GM08714 (cell line): ENCODE data around the gene JAG1.
"Not testable (repeated sequence)": the region's sequence is repeated elsewhere in the genome, so short reads cannot be mapped to it uniquely, and the experiment has no call there.

ENCODE experiments used
- H3K4me3 ChIP-seq: fragments of 200-500 bp; sonication (Bioruptor generic); 2 replicates; pipeline ENCODE4 v1.5.1; 2014; ENCODE audit warnings: mild to moderate bottlenecking, low read length, inconsistent platforms
- ZNF274 ChIP-seq: IDR thresholded peaks from 2 replicates; pipeline ENCODE4 v1.6.1; 2012; ENCODE audit warnings: mild to moderate bottlenecking, low read depth, low read length

JAG1 gene

DNA sequence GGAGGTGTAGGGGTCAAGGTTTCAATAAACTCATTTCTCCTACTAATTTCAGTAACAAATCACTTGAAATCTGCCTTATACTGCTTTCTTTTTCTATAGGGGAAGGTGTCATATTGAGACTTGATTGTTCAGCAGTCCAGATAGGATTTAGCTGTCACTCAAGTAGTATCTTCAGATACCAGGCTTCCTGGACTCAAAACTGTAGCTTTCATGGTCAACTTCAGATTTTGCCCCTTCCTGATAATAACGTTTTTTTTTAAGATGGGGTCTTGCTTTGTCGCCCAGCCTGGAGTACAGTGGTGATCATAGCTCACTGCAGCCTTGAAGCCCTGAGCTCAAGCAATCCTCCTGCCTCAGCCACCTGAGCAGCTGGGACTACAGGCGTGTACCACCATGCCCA is 77.8 kb downstream of the JAG1 start:
- TF ChIP-seq ZNF274: no peak
- H3K4me3 ChIP-seq: no peak overlapping the region

DNA sequence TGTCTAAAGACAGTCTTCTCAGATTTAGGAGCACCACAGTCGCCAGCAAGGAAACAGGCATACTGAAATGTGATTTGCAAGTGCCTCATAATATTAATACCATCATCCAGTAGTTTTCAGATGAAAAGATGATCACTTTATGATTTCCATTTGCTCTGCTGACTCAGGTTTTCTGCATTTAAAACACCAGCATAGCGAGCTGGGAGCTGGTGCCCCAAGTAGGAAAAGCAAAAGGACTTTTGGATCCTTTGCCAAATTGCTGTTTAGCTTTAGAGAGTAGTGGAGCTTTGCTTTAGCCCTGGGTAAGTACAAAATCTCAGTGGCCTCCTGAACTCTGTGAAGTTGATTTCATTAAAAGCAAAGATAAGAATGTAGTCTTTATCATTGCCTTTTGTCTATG is 78.5 kb downstream of the JAG1 start:
- no peak for TF ChIP-seq ZNF274
- no peak overlapping the region for H3K4me3 ChIP-seq

DNA sequence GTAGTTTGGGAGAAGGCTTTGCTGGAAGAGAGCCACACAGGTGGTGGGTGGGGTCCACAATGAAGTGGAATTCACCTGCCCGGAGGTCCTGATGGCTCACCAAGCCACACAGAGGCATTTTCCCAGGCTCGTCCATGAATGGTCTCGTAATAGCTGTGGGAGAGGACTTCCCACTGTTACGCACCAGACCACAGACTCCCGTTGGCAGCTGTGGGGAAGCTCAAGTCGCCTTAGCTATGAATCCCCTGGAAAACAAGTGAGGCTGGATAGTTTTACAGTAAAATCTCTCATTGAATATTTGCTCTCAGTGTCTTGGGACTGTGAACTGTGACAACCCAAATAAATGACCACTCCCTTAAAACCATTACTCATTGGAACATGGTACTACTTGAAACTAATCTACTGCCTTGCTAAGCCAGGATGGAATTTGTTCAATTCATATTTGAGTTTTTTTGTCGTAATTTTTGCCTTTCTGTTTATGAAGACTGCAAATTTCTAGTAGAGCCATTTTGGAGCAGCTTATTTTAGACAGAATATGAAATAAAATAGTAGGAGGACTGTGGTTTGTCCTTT is 79.4 kb downstream of the JAG1 start:
- TF ChIP-seq ZNF274: no peak

DNA sequence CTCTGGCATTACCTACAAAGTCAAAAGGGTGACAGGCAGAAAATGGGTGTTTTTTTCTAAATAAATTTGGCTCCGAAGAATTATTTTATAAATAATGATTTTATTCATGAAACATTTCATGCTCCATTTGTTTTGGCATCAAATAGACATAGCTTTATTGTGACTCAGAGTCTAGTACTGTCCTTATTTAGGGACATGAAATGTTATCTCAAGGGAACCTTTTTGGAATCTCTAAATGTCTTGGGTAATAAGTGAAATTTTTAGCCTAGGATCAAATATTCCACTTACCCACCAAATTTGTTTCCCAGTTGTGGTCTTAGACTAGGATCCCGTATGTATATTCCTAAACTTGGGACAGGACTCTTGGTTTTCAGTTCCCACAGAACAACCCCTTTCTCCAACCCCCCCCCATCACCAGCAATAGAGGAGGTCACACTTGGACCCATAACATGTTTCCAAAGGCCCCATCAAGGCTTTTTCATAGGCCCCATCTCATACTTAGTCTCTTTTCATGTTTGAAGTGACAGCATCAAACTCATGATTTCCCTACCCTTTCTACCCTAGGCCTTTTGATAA is 81.8 kb downstream of the JAG1 start:
- TF ChIP-seq ZNF274: no peak

More for the DNA sequence above, 79.4 kb downstream of the JAG1 start:
- no peak overlapping the region for H3K4me3 ChIP-seq

DNA sequence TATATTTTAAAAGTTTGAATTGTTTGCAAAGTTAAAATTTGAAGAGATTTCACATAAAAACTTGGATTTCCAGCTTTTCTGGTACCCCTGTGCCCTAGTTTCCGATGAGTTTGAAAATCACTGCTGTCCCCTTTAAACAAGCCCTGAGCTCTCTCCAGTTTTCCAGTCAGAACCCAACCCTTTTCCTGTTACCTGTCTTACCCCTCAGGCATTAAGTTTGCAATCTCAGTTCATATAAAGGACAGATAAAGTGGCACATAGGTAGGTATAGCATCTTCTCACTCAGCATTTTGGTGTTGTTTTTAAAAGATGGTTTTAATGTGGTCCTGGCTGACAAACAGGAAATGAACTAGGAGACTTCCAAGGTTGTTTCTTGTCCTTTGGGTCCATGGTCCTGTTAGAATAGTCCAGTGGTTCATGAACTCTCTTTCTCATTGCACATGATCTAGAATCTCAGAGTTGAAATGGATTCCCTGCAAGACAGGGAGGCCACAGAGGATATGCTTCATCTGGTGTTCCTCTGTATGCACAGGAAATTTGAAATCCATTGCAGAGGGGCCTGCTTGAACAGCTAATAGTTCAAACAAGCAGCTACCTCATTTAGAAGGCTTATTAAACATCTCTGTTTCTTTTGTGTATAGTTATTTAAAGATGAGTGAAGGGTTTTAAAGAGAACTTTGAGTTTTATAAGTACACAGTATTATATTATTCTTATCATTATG is 82.7 kb downstream of the JAG1 start:
- no peak for TF ChIP-seq ZNF274
- no peak overlapping the region for H3K4me3 ChIP-seq

More for the DNA sequence above, 81.8 kb downstream of the JAG1 start:
- H3K4me3 ChIP-seq: no peak overlapping the region

DNA sequence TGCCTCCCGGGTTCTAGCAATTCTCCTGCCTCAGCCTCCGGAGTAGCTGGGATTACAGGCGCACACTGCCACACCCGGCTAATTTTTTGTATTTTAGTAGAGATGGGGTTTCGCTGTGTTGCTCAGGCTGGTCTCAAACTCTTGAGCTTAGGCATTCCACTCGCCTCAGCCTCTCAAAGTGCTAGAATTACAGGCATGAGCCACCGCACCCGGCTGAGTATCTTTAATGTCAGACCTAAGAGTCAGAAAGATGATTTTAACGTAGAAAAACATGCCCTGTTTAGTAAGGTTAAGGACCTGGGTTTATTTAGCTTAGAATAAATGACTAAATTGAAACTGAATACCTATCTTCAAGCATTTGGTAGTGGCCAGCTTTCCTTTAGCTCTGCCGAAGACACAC is 83.4 kb downstream of the JAG1 start:
- not testable (repeated sequence) for H3K4me3 ChIP-seq
